Esophagus muscularis mucosa (tissue), 4 donors: ENCODE measurements around the gene S100B. TPM values are rescaled to one million over a fixed set of nuclear protein-coding genes. Genes with fewer than 3 reads are reported as not detected.
"Not testable (repeated sequence)": the region's sequence is repeated elsewhere in the genome, so short reads cannot be mapped to it uniquely, and the experiment has no call there.

Experiments used
- DNase-seq: peaks from one replicate; pipeline ENCODE4 v3.0.0-alpha.2; 2017; ENCODE audit errors: extremely low spot score
- H3K27ac ChIP-seq, 4 donors: fragments of 200-600 bp; sonication (generic); replicated peaks in 1 of 4; 1 replicate in 3 of 4; 2 replicates in 1 of 4; pipeline ENCODE4 v1.5.1; 2016 to 2019; ENCODE audit warnings: mild to moderate bottlenecking in 1 of 4
- H3K27me3 ChIP-seq, 4 donors: fragments of 200-600 bp; sonication (generic); one replicate each; pipeline versions ENCODE4 v1.5.1 to v1.6.0; 2016 to 2019
- H3K36me3 ChIP-seq, 4 donors: fragments of 200-600 bp; sonication (generic); one replicate each; pipeline ENCODE4 v1.5.1; 2016 to 2019
- H3K4me1 ChIP-seq, 4 donors: fragments of 200-600 bp; sonication (generic); one replicate each; pipeline ENCODE4 v1.5.1; 2016 to 2019
- H3K4me3 ChIP-seq, 4 donors: fragments of 200-600 bp; sonication (generic); 1 replicate in 2 of 4; 2 replicates in 2 of 4; pipeline ENCODE4 v1.5.1; 2016 to 2019; ENCODE audit warnings: mild to moderate bottlenecking in 4 of 4, moderate library complexity in 1 of 4
- H3K9me3 ChIP-seq, 4 donors: fragments of 200-600 bp; sonication (generic); 1 replicate in 3 of 4; 2 replicates in 1 of 4; pipeline ENCODE4 v1.5.1; 2016 to 2019
- CTCF ChIP-seq, 3 experiments: fragments of 200-600 bp in 2 of 3; fragments of 450-650 bp in 1 of 3; sonication (generic) in 2 of 3; IDR thresholded peaks; one replicate each; pipeline ENCODE4 v1.5.1; 2017 to 2019; ENCODE audit warnings: antibody characterized with exemption in 3 of 3, mild to moderate bottlenecking in 2 of 3, moderate library complexity in 1 of 3
- EP300 ChIP-seq: sonication (generic); formaldehyde crosslinking; IDR thresholded peaks from one replicate; pipeline ENCODE4 v1.6.1; 2017; ENCODE audit warnings: antibody characterized with exemption
- POLR2A ChIP-seq: fragments of 450-650 bp; IDR thresholded peaks from one replicate; pipeline ENCODE4 v1.6.1; 2017; ENCODE audit warnings: antibody characterized with exemption, moderate library complexity, mild to moderate bottlenecking, low read depth
- POLR2AphosphoS5 ChIP-seq, 2 donors: sonication (generic); formaldehyde crosslinking; IDR thresholded peaks; one replicate each; pipeline ENCODE4 v1.6.1; 2017; ENCODE audit warnings: antibody characterized with exemption in 2 of 2
- WGBS: methylation state at CpG from one replicate; pipeline ENCODE4 v1.1.5; 2018; 5-methylcytosine and 5-hydroxymethylcytosine counted together
- intact Hi-C: fragments of 100-400 bp; cut with DNase I; formaldehyde crosslinking; loops from one replicate; pipeline ENCODE4 v1.15.1; 2023
- total RNA-seq, 4 donors: library from RNA; depleted of rRNA; stranded (reverse); fragments of >200 nt; gene quantifications; one replicate each; pipeline versions ENCODE4 v1.1.0 to v1.2.1, GENCODE V29; 2016

S100B gene
- total RNA-seq, 4 donors from 2014 or later: 16.0 to 38.2 (median 30.7) TPM

GRCh38 chr21:46635324-46636180, 30.7 kb upstream of the S100B start, which contains the start of gene PRMT2:
Gene PRMT2, plus strand, starts transcription at chr21:46635674. Its CDS starts 1,278 bp downstream, at chr21:46636952.
- H3K9me3 ChIP-seq: no peaks in the 10 kb centered on the region
- H3K27me3 ChIP-seq: peaks cover 0 to 8% (median 0%) of the 10 kb centered on the region in 4 donors
- peak within 1 kb of the TSS; percentile 88 to 100 (median 94) for H3K4me3 ChIP-seq
- TF ChIP-seq CTCF (IDR thresholded peaks at IDR 0.05): peak in 1 of 3 experiments; percentile 13
- peak; percentile 98 to 99 for TF ChIP-seq POLR2AphosphoS5 (IDR thresholded peaks at IDR 0.05)
- no peak for TF ChIP-seq EP300
- peak; percentile 75 for TF ChIP-seq POLR2A
- DNase-seq: peak; percentile 97
- under 1% methylated on average over 42 of the region's 90 CpGs for WGBS
- intact Hi-C loops: no loop called here
- H3K27ac ChIP-seq: peak within 1 kb of the TSS; percentile 90 to 98 (median 96)
- peaks cover 0 to under 1% (median 0%) of the 10 kb centered on the region in 4 donors for H3K36me3 ChIP-seq
- peaks cover 36 to 56% (median 50%) of the 10 kb centered on the region in 4 donors for H3K4me1 ChIP-seq

- TF ChIP-seq CTCF (IDR thresholded peaks at IDR 0.05): peak; percentile 21 to 30 (median 24)
- no peak for TF ChIP-seq POLR2AphosphoS5 (IDR thresholded peaks at IDR 0.05)
- no peak for TF ChIP-seq POLR2A
- DNase-seq: peak; percentile 94
- intact Hi-C loops: no loop called here
- no peaks in the 10 kb centered on the region for H3K9me3 ChIP-seq
- H3K4me3 ChIP-seq: peak overlapping the region; percentile 88 to 100 (median 94)
- no peaks in the 10 kb centered on the region for H3K36me3 ChIP-seq
- WGBS: 3% methylated on average over 13 of the region's 14 CpGs
- peaks cover 0 to 8% (median 0%) of the 10 kb centered on the region in 4 donors for H3K27me3 ChIP-seq
- peaks cover 36 to 50% (median 48%) of the 10 kb centered on the region in 4 donors for H3K4me1 ChIP-seq
- H3K27ac ChIP-seq: peak overlapping the region; percentile 90 to 98 (median 96)
These were observed 30.1 kb upstream of the S100B start for GRCh38 chr21:46634966-46635323.

- TF ChIP-seq EP300 (no peak), POLR2AphosphoS5 (IDR thresholded peaks at IDR 0.05) (no peak), CTCF (IDR thresholded peaks at IDR 0.05) (no peak), POLR2A (no peak)
- DNase-seq: no peak
- 87% methylated on average over 8 of the region's 8 CpGs for WGBS
- peak overlapping the region; percentile 88 to 100 (median 94) for H3K4me3 ChIP-seq
- H3K27me3 ChIP-seq: peaks cover 0 to 8% (median 0%) of the 10 kb centered on the region in 4 donors
- intact Hi-C loops: no loop called here
- H3K9me3 ChIP-seq: no peaks in the 10 kb centered on the region
- peak overlapping the region; percentile 90 to 98 (median 96) for H3K27ac ChIP-seq
- no peaks in the 10 kb centered on the region for H3K36me3 ChIP-seq
- peaks cover 32 to 45% (median 42%) of the 10 kb centered on the region in 4 donors for H3K4me1 ChIP-seq
These were observed 29.5 kb upstream of the S100B start for GRCh38 chr21:46634427-46634826.

- Histone ChIP-seq H3K9me3 (no peaks in the 10 kb centered on the region), H3K4me1 (peaks cover 25 to 36% (median 34%) of the 10 kb centered on the region in 4 donors), H3K36me3 (no peaks in the 10 kb centered on the region), H3K27ac (no peak overlapping the region), H3K4me3 (no peak overlapping the region), H3K27me3 (peaks cover 0 to 14% (median 0%) of the 10 kb centered on the region in 4 donors)
- 97% methylated on average over 5 of the region's 5 CpGs for WGBS
- no peak for TF ChIP-seq CTCF (IDR thresholded peaks at IDR 0.05)
- TF ChIP-seq EP300: no peak
- no peak for TF ChIP-seq POLR2A
- TF ChIP-seq POLR2AphosphoS5 (IDR thresholded peaks at IDR 0.05): no peak
- no peak for DNase-seq
- intact Hi-C loops: no loop called here
These were observed 28.7 kb upstream of the S100B start for GRCh38 chr21:46633566-46633965.

GRCh38 chr21:46630915-46631314, 26.0 kb upstream of the S100B start:
- H3K9me3 ChIP-seq, H3K4me1 ChIP-seq, H3K27ac ChIP-seq, H3K4me3 ChIP-seq, H3K36me3 ChIP-seq, intact Hi-C loops, DNase-seq: not testable (repeated sequence)
- WGBS: 95% methylated on average over 2 of the region's 2 CpGs
- H3K27me3 ChIP-seq: peaks cover 0 to 27% (median 0%) of the 10 kb centered on the region in 4 donors
